ENCODE data around the gene TMEM184C.

TMEM184C gene

DNA sequence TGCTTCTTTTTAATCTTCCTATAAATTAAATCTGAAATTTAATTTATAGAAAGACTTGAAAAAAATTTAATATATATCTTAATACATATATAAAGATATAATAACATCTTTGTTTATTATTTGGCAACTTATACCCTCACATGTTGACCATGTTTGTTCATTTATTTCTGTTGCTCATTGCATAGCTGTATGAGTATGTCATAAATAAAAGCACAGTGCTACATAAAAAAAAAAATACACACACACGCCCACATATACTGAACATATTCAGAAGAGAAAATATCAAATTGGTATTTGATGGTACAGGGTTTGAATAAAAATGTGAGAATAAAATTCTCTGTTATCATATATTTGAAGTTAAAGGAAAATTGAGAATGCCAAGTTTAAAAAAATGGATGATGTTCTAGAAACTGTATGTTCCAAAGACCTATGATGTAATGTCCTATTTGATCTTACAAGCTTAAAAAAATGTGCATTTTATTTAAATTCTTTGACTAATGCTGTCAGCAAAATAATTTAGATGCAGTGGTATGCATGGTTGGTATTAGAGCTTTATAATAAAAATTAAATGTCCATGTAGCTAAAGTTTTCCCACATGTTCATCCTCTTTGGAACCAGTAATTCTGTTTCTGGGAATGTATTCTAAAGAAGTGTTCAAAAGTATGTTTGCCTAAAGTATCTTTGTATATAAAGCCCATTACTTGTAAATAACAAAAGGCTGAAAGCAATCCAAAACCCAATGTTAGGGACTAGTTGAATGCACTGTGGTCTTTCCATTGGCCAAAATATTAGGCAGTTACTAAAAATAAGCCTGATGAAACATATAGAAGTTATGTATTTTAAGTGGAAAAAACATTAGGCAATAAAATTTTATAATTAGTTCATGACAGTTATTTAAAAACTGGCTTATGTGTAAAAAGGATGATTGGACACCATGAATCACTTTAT lies 12.9 kb downstream of the TMEM184C start:
- no peak overlapping the region for H3K27ac ChIP-seq (ENCODE audit: low read length)
- no peaks in the 10 kb centered on the region for H3K27me3 ChIP-seq (ENCODE audit: control insufficient read depth in 1 of 2, insufficient read depth in 2 of 2, low read length in 2 of 2)
- no peaks in the 10 kb centered on the region for H3K4me1 ChIP-seq (ENCODE audit: control insufficient read depth, insufficient read depth, low read length)
- H3K36me3 ChIP-seq (ENCODE audit: control insufficient read depth in 2 of 2, insufficient read depth in 2 of 2, low read length in 2 of 2) = peaks cover 19 to 27% of the 10 kb centered on the region in 2 donors
- no peak overlapping the region for H3K4me3 ChIP-seq (ENCODE audit: low read length in 2 of 2)
- no peaks in the 10 kb centered on the region for H3K9me3 ChIP-seq (ENCODE audit: control insufficient read depth in 2 of 2, low read length in 2 of 2)
- no peak overlapping the region for H3K9ac ChIP-seq (ENCODE audit: low read length in 2 of 2)

DNA sequence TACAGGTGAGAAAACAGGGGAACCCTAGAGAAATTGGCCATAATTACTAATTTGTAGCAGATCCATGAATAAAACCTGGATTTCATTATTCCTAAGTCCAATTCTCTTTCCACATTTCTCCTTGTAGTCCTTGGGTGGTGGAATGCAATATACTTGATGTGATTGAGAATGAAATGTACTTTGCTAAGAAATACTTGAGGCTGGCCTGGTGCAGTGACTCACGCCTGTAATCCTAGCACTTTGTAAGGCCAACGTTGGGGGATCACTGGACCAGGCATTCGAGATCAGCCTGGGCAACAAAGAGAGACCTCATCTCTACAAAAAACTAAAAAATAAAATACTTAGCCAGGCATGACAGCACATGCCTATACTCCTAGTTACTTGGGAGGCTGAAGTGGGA lies 15.9 kb downstream of the TMEM184C start:
- no peaks in the 10 kb centered on the region for H3K27me3 ChIP-seq (ENCODE audit: control insufficient read depth in 1 of 2, insufficient read depth in 2 of 2, low read length in 2 of 2)
- no peak overlapping the region for H3K27ac ChIP-seq (ENCODE audit: low read length)
- peaks cover 19 to 30% of the 10 kb centered on the region in 2 donors for H3K36me3 ChIP-seq (ENCODE audit: control insufficient read depth in 2 of 2, insufficient read depth in 2 of 2, low read length in 2 of 2)
- H3K4me3 ChIP-seq (ENCODE audit: low read length in 2 of 2) = no peak overlapping the region
- H3K4me1 ChIP-seq (ENCODE audit: control insufficient read depth, insufficient read depth, low read length) = no peaks in the 10 kb centered on the region
- H3K9ac ChIP-seq (ENCODE audit: low read length in 2 of 2) = no peak overlapping the region
- H3K9me3 ChIP-seq (ENCODE audit: control insufficient read depth in 2 of 2, low read length in 2 of 2) = no peaks in the 10 kb centered on the region

DNA sequence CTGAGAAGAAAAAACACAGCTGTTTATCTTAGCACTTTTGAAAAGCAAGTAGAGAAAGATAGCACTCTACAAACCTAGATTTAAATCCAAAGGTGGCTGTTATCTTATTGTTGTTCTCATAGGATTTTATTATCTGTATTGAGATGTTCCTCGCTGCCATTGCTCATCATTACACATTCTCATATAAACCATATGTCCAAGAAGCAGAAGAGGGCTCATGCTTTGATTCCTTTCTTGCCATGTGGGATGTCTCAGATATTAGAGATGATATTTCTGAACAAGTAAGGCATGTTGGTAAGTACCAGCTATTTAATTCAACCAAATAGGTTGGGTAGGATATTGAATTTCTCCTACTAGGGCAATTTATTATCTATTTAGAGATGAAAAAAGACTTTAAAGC lies 16.4 kb downstream of the TMEM184C start:
- Histone ChIP-seq H3K36me3 (ENCODE audit: control insufficient read depth in 2 of 2, insufficient read depth in 2 of 2, low read length in 2 of 2) (peaks cover 17 to 25% of the 10 kb centered on the region in 2 donors), H3K27me3 (ENCODE audit: control insufficient read depth in 1 of 2, insufficient read depth in 2 of 2, low read length in 2 of 2) (no peaks in the 10 kb centered on the region), H3K4me3 (ENCODE audit: low read length in 2 of 2) (no peak overlapping the region), H3K27ac (ENCODE audit: low read length) (no peak overlapping the region), H3K9me3 (ENCODE audit: control insufficient read depth in 2 of 2, low read length in 2 of 2) (no peaks in the 10 kb centered on the region), H3K9ac (ENCODE audit: low read length in 2 of 2) (no peak overlapping the region), H3K4me1 (ENCODE audit: control insufficient read depth, insufficient read depth, low read length) (no peaks in the 10 kb centered on the region)

DNA sequence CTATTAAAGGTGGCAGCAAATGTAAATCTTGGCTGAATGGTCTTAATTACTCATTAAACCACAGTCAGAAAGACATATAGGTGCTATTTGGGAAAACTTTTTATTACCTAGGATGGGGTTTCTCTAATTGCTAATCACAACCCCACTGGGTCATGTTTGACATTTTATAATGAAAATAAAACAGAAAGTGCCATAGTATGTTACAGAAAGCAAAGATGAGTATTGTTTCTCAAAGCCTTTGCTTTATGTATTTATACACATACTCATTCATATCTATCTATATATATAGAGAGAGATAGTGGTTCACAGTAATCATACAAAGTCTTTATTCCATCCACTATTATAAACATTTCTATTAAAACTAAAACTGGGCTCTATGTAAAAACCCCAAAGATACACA lies 18.2 kb downstream of the TMEM184C start:
- Histone ChIP-seq H3K36me3 (ENCODE audit: control insufficient read depth in 2 of 2, insufficient read depth in 2 of 2, low read length in 2 of 2) (peaks cover 14 to 20% of the 10 kb centered on the region in 2 donors), H3K4me3 (ENCODE audit: low read length in 2 of 2) (no peak overlapping the region), H3K27me3 (ENCODE audit: control insufficient read depth in 1 of 2, insufficient read depth in 2 of 2, low read length in 2 of 2) (no peaks in the 10 kb centered on the region), H3K9ac (ENCODE audit: low read length in 2 of 2) (no peak overlapping the region), H3K4me1 (ENCODE audit: control insufficient read depth, insufficient read depth, low read length) (no peaks in the 10 kb centered on the region), H3K9me3 (ENCODE audit: control insufficient read depth in 2 of 2, low read length in 2 of 2) (no peaks in the 10 kb centered on the region), H3K27ac (ENCODE audit: low read length) (no peak overlapping the region)

DNA sequence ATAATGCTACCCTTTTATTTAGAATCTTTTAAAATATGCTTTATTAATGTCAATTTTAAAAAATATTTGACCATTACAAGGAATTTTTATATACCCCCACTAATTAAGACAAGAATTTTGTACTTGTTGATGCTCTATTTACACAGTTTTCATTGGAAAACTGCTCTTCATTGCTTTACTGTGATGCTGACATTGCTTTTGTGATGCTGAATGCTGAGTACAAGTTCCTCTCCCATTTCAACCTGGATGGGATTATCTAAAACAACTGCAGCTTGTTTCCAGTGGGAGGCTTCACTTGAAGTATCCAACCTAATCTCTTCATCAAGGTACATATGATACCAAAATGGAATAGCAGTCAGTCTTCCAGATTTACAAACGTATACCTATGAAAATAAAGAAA lies 21.2 kb downstream of the TMEM184C start:
- Histone ChIP-seq H3K4me3 (ENCODE audit: low read length in 2 of 2) (no peak overlapping the region), H3K27ac (ENCODE audit: low read length) (no peak overlapping the region), H3K4me1 (ENCODE audit: control insufficient read depth, insufficient read depth, low read length) (no peaks in the 10 kb centered on the region), H3K27me3 (ENCODE audit: control insufficient read depth in 1 of 2, insufficient read depth in 2 of 2, low read length in 2 of 2) (no peaks in the 10 kb centered on the region), H3K9ac (ENCODE audit: low read length in 2 of 2) (no peak overlapping the region), H3K36me3 (ENCODE audit: control insufficient read depth in 2 of 2, insufficient read depth in 2 of 2, low read length in 2 of 2) (peaks cover 12 to 15% of the 10 kb centered on the region in 2 donors), H3K9me3 (ENCODE audit: control insufficient read depth in 2 of 2, low read length in 2 of 2) (no peaks in the 10 kb centered on the region)

DNA sequence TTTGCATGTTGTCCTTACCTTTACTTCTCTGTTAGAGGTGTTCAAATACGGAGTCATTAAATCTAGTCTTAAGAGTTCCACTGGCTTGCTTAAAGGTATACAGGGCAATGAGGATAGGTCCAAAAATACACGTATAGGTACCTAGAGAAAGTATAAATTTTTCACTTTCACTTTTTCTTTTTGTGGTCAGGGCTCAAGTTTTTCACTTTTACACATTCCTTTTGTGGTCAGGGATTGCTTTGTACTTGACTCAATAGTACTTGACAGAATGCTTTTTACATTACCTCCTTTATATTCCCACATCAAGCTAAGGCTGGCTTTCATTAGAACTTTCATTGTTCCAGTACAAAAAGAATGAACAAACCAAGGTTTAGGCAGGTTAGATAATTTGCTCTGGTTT lies 21.7 kb downstream of the TMEM184C start:
- no peak overlapping the region for H3K9ac ChIP-seq (ENCODE audit: low read length in 2 of 2)
- no peaks in the 10 kb centered on the region for H3K27me3 ChIP-seq (ENCODE audit: control insufficient read depth in 1 of 2, insufficient read depth in 2 of 2, low read length in 2 of 2)
- H3K36me3 ChIP-seq (ENCODE audit: control insufficient read depth in 2 of 2, insufficient read depth in 2 of 2, low read length in 2 of 2) = peaks cover 12 to 15% of the 10 kb centered on the region in 2 donors
- no peaks in the 10 kb centered on the region for H3K4me1 ChIP-seq (ENCODE audit: control insufficient read depth, insufficient read depth, low read length)
- no peak overlapping the region for H3K27ac ChIP-seq (ENCODE audit: low read length)
- no peak overlapping the region for H3K4me3 ChIP-seq (ENCODE audit: low read length in 2 of 2)
- H3K9me3 ChIP-seq (ENCODE audit: control insufficient read depth in 2 of 2, low read length in 2 of 2) = no peaks in the 10 kb centered on the region

DNA sequence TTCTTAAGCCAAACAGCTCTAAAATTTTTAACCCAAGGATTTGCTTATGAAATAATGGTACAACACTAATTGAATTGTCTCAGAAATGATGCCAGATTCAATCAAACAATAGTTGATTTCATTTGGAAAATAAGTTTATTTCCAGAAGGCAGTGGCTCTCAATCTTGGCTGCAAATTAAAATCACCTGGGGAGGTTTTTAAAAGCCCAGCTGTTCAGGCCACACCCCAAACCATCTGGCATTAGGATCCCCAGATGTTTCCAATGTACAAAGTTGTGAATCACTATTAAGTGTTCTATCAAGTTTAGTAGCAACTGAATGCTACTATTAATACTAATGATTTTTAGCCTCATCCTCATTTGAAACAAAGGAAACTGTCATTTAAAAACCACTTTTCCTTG lies 22.2 kb downstream of the TMEM184C start:
- H3K36me3 ChIP-seq (ENCODE audit: control insufficient read depth in 2 of 2, insufficient read depth in 2 of 2, low read length in 2 of 2) = peaks cover 9 to 12% of the 10 kb centered on the region in 2 donors
- no peaks in the 10 kb centered on the region for H3K4me1 ChIP-seq (ENCODE audit: control insufficient read depth, insufficient read depth, low read length)
- H3K9me3 ChIP-seq (ENCODE audit: control insufficient read depth in 2 of 2, low read length in 2 of 2) = no peaks in the 10 kb centered on the region
- no peak overlapping the region for H3K27ac ChIP-seq (ENCODE audit: low read length)
- no peaks in the 10 kb centered on the region for H3K27me3 ChIP-seq (ENCODE audit: control insufficient read depth in 1 of 2, insufficient read depth in 2 of 2, low read length in 2 of 2)
- no peak overlapping the region for H3K9ac ChIP-seq (ENCODE audit: low read length in 2 of 2)
- no peak overlapping the region for H3K4me3 ChIP-seq (ENCODE audit: low read length in 2 of 2)

DNA sequence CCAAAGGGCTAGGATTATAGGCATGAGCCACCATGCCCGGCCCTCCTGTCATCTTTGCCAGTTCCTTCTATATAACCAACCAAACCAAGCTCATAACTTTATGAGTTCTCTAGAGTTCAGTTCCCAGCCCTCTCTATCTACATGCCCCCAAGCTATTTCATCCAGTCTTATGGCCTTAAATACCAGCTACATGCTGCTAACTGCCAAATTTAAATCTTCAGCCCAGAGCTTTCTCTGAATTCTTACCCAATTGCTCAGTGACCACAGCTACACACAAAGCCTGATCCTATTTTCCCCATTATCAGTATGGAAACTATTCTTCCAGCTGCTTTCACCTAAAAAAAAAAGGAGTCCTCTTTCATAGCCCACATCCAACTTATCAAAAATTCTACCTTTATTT lies 23.1 kb downstream of the TMEM184C start:
- peaks cover 2% of the 10 kb centered on the region for H3K4me1 ChIP-seq (ENCODE audit: control insufficient read depth, insufficient read depth, low read length)
- no peak overlapping the region for H3K9ac ChIP-seq (ENCODE audit: low read length in 2 of 2)
- no peak overlapping the region for H3K4me3 ChIP-seq (ENCODE audit: low read length in 2 of 2)
- H3K36me3 ChIP-seq (ENCODE audit: control insufficient read depth in 2 of 2, insufficient read depth in 2 of 2, low read length in 2 of 2) = peaks cover 9 to 10% of the 10 kb centered on the region in 2 donors
- no peak overlapping the region for H3K27ac ChIP-seq (ENCODE audit: low read length)
- H3K27me3 ChIP-seq (ENCODE audit: control insufficient read depth in 1 of 2, insufficient read depth in 2 of 2, low read length in 2 of 2) = no peaks in the 10 kb centered on the region
- H3K9me3 ChIP-seq (ENCODE audit: control insufficient read depth in 2 of 2, low read length in 2 of 2) = no peaks in the 10 kb centered on the region

DNA sequence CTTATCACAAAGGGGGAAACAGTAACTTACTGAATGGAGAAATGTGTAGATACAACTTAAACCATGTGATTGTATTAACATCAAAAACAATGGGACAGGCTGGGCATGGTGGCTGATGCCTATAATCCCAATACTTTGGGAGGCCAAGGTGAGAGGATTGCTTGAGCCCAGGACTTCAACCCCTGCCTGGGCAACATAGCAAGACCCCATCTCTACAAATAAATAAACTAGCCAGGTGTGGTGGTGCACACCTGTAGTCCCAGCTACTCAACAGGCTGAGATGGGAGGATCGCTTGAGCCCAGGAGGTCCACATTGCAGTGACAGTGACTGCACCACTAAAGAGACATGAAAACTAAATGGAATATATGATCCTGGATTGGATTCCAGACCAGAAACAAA lies 26.4 kb downstream of the TMEM184C start:
- Histone ChIP-seq H3K36me3 (ENCODE audit: control insufficient read depth in 2 of 2, insufficient read depth in 2 of 2, low read length in 2 of 2) (peaks cover 2 to 5% of the 10 kb centered on the region in 2 donors), H3K4me3 (ENCODE audit: low read length in 2 of 2) (no peak overlapping the region), H3K27ac (ENCODE audit: low read length) (no peak overlapping the region), H3K9ac (ENCODE audit: low read length in 2 of 2) (no peak overlapping the region), H3K4me1 (ENCODE audit: control insufficient read depth, insufficient read depth, low read length) (peaks cover 2% of the 10 kb centered on the region), H3K27me3 (ENCODE audit: control insufficient read depth in 1 of 2, insufficient read depth in 2 of 2, low read length in 2 of 2) (no peaks in the 10 kb centered on the region), H3K9me3 (ENCODE audit: control insufficient read depth in 2 of 2, low read length in 2 of 2) (no peaks in the 10 kb centered on the region)

DNA sequence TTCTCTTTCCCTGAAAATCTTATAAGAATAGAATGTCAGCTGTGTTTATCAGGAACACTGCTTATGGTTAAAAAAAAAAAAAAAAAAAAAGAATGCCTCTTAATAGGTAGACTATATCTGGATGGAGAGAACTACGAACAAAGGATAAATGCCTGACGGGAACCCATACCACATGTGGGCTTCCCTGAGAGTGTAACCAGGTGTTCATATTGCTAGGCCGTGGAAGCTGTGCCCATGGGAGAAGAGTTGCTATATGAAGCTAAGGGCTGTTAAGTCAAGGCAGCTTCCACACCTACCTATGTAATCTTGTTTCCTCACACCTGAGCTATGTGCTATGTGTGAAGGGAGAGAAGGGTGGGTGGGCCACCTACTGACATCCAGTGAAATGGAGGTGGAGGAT lies 27.3 kb downstream of the TMEM184C start:
- no peak overlapping the region for H3K27ac ChIP-seq (ENCODE audit: low read length)
- no peak overlapping the region for H3K9ac ChIP-seq (ENCODE audit: low read length in 2 of 2)
- H3K4me3 ChIP-seq (ENCODE audit: low read length in 2 of 2) = no peak overlapping the region
- no peaks in the 10 kb centered on the region for H3K27me3 ChIP-seq (ENCODE audit: control insufficient read depth in 1 of 2, insufficient read depth in 2 of 2, low read length in 2 of 2)
- H3K4me1 ChIP-seq (ENCODE audit: control insufficient read depth, insufficient read depth, low read length) = peaks cover 2% of the 10 kb centered on the region
- peaks cover 2 to 8% of the 10 kb centered on the region in 2 donors for H3K36me3 ChIP-seq (ENCODE audit: control insufficient read depth in 2 of 2, insufficient read depth in 2 of 2, low read length in 2 of 2)
- no peaks in the 10 kb centered on the region for H3K9me3 ChIP-seq (ENCODE audit: control insufficient read depth in 2 of 2, low read length in 2 of 2)

DNA sequence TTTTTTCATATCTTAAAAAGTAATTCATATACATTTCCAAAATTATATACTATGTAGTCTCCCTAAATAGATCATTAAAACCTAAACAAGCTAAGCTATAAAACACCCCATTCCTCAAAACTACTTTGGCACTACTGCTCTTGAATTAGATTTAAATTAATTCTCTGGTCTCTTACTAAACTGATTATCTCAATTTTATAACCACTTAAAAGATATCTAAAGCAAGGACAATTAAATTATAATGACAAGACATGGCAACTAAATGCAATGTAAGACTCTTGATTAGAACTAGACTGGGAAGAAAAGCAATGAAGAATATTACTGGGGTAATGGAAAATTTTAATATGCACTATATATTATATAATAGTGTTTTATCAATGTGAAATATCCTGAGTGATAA lies 27.9 kb downstream of the TMEM184C start:
- no peak overlapping the region for H3K9ac ChIP-seq (ENCODE audit: low read length in 2 of 2)
- no peak overlapping the region for H3K27ac ChIP-seq (ENCODE audit: low read length)
- H3K4me1 ChIP-seq (ENCODE audit: control insufficient read depth, insufficient read depth, low read length) = peaks cover 2% of the 10 kb centered on the region
- no peak overlapping the region for H3K4me3 ChIP-seq (ENCODE audit: low read length in 2 of 2)
- no peaks in the 10 kb centered on the region for H3K27me3 ChIP-seq (ENCODE audit: control insufficient read depth in 1 of 2, insufficient read depth in 2 of 2, low read length in 2 of 2)
- no peaks in the 10 kb centered on the region for H3K9me3 ChIP-seq (ENCODE audit: control insufficient read depth in 2 of 2, low read length in 2 of 2)
- H3K36me3 ChIP-seq (ENCODE audit: control insufficient read depth in 2 of 2, insufficient read depth in 2 of 2, low read length in 2 of 2) = peaks cover 2 to 8% of the 10 kb centered on the region in 2 donors

Measured in stomach smooth muscle (tissue), 2 donors.